GM21447 (cell line): ENCODE results near the gene KCNK5.
A peak's percentile ranks its signal among the peaks of the same experiment; 100 is the strongest.

Source experiments
- ATAC-seq: cut with Tn5 transposase; IDR thresholded peaks from one replicate; pipeline ENCODE4 v1.9.1; 2021; ENCODE audit not compliant: unreplicated experiment

KCNK5 gene, protein sequence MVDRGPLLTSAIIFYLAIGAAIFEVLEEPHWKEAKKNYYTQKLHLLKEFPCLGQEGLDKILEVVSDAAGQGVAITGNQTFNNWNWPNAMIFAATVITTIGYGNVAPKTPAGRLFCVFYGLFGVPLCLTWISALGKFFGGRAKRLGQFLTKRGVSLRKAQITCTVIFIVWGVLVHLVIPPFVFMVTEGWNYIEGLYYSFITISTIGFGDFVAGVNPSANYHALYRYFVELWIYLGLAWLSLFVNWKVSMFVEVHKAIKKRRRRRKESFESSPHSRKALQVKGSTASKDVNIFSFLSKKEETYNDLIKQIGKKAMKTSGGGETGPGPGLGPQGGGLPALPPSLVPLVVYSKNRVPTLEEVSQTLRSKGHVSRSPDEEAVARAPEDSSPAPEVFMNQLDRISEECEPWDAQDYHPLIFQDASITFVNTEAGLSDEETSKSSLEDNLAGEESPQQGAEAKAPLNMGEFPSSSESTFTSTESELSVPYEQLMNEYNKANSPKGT

GRCh38 chr6:39228992-39229767 is at the start of gene KCNK5:
Gene KCNK5 (minus strand): TSS chr6:39229475. CDS start chr6:39229111, 364 bp downstream.
- peak; percentile 64 for ATAC-seq

- no peak for ATAC-seq
Measured at GRCh38 chr6:39276379-39276995, 47.2 kb upstream of the KCNK5 start.

DNA sequence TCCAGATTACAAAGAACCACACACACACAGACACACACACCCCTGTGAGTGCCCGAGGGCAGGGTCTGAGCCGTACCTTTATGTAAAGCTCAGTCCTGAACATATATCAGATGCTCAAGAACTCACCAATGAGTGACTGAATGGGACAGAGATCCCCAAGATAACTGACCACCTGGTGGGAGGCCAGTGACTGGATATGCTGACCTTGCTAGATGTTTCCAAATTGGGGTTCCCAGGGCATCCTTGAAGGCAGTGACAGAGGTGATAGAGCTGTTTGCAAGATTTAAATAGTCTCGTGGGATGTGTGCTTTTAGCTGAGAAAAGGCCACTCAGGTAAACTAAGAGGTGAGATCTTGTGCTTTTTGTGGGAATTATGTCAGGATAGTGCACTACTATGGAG is 45.6 kb upstream of the KCNK5 start:
- no peak for ATAC-seq

- ATAC-seq, result no peak
Measured at GRCh38 chr6:39274471-39274870, 45.2 kb upstream of the KCNK5 start.

- ATAC-seq, result no peak
Measured at GRCh38 chr6:39273406-39273821, 44.1 kb upstream of the KCNK5 start.

- ATAC-seq, result no peak
Measured at GRCh38 chr6:39269961-39270360, 40.7 kb upstream of the KCNK5 start.

GRCh38 chr6:39268721-39269120 is 39.4 kb upstream of the KCNK5 start:
- no peak for ATAC-seq

- no peak for ATAC-seq
Measured at GRCh38 chr6:39268171-39268570, 38.9 kb upstream of the KCNK5 start.

GRCh38 chr6:39266782-39267355 is 37.6 kb upstream of the KCNK5 start:
- ATAC-seq, result no peak

DNA sequence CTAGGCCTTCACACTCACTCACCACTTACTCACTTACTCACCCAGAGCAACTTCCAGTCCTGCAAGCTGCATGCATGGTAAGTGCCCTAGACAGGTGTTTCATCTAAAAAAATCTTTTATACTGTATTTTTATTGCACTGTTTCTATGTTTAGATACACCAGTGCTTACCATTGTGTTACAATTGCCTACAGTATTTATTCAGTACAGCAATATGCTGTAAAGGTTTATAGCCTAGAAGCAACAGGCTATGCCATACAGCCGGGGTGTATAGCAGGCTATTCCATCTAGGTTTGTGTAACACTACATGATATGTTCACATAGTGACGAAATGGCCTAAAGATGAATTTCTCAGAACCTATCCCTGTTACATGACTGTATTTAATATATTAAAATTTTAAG is 37.1 kb upstream of the KCNK5 start:
- no peak for ATAC-seq

- ATAC-seq, result no peak
Measured at GRCh38 chr6:39263303-39264037, 34.2 kb upstream of the KCNK5 start.

GRCh38 chr6:39261751-39262150 is 32.5 kb upstream of the KCNK5 start:
- ATAC-seq, result no peak

- no peak for ATAC-seq
Measured at GRCh38 chr6:39260953-39261352, 31.7 kb upstream of the KCNK5 start.

DNA sequence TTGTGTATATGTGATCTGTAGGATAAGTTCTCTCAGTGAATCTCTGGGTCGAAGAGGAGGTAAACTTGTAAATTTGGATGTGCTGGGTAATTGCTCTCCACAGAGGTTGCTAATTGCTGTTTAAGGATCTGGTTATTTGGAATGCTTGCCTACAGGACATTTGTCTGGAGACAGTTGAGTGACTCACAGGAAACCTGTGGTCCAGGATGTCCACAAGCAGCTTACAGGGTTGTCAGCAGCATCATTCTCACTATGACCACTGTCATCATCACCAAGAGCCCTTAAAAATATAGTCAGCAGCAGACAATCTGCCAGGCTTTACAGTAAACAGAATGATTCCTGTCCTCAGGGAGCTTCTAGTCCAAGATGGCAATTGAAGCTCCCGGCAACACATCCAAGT is 31.2 kb upstream of the KCNK5 start:
- ATAC-seq, result no peak

DNA sequence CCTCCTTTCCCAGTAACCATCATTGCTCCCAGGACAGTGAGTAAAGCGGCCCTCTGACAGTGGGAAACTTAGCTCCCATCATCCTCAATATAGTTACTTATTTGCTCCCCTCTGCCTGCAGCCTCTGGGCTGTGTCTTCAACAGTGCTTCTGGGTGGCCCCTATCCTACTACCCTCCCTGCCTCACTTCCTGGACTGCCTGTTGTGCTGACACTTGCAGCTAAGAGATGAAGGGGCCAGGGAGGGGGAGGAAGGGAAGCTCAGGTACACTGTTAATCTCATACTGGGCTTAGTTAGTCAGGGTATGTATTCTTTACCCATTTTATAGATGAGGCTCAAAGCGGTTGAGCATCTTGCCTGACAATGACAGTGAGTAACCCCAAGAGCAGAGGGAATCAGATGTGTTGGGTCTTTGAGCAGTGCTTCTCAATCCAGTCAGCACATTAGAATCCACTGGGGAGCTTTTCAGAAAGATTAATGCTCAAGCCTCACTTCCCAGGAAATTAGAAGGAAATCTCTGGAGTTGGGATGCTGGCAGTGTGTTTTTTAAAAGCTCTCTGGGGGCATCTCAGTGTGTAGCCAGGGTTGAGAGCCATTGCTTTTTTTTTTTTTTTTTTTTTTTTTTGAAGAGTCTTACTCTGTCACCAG is 27.1 kb upstream of the KCNK5 start:
- no peak for ATAC-seq

GRCh38 chr6:39254999-39255535 is 25.8 kb upstream of the KCNK5 start:
- no peak for ATAC-seq

DNA sequence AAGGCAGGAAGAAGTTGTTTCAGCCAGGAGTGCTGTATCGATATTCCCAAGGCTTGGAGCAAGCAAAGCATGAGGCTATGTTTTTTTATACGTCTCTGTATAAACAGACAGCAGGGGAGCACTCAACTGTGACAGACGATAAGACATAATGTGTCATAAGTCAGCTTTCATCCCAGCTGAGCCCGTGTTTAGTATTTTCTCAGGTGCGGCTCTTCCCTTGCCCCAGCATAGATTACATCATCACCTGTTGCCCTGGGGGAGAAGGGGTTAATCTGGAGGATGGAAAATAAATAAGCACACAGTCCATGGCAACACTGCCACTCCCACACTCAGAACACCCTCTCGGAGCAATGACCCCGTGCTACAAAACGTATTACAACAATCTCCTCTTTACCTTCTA is 22.1 kb upstream of the KCNK5 start:
- ATAC-seq, result no peak

GRCh38 chr6:39250507-39250906 is 21.2 kb upstream of the KCNK5 start:
- no peak for ATAC-seq

GRCh38 chr6:39249278-39249677 is 20.0 kb upstream of the KCNK5 start:
- ATAC-seq, result no peak

- no peak for ATAC-seq
Measured at GRCh38 chr6:39247667-39248194, 18.5 kb upstream of the KCNK5 start.
